Ishikawa (cell line): ENCODE results near the gene PGP.

Source experiments
- CEBPB ChIP-seq: IDR thresholded peaks from 2 replicates; pipeline ENCODE4 v1.6.1; 2012
- CREB1 ChIP-seq: IDR thresholded peaks from 2 replicates; pipeline ENCODE4 v1.6.1; 2012; ENCODE audit warnings: low read depth
- EGR1 ChIP-seq: IDR thresholded peaks from 2 replicates; pipeline ENCODE4 v1.6.1; 2012
- EP300 ChIP-seq: IDR thresholded peaks from 2 replicates; pipeline ENCODE4 v1.6.1; 2012; ENCODE audit warnings: borderline replicate concordance
- FOXM1 ChIP-seq: IDR thresholded peaks from 2 replicates; pipeline ENCODE4 v1.6.1; 2012; ENCODE audit warnings: low read depth, borderline replicate concordance
- NFIC ChIP-seq: IDR thresholded peaks from 2 replicates; pipeline ENCODE4 v1.6.1; 2012
- RAD21 ChIP-seq: IDR thresholded peaks from 2 replicates; pipeline ENCODE4 v1.6.1; 2012; ENCODE audit warnings: low read depth
- REST ChIP-seq: IDR thresholded peaks from 2 replicates; pipeline ENCODE4 v1.6.1; 2012; ENCODE audit warnings: low read depth, mild to moderate bottlenecking
- TAF1 ChIP-seq: IDR thresholded peaks from 2 replicates; pipeline ENCODE4 v1.6.1; 2012; ENCODE audit warnings: low read depth, mild to moderate bottlenecking
- TCF12 ChIP-seq: IDR thresholded peaks from 2 replicates; pipeline ENCODE4 v1.6.1; 2012; ENCODE audit warnings: low read depth
- TEAD4 ChIP-seq: IDR thresholded peaks from 2 replicates; pipeline ENCODE4 v1.6.1; 2012
- USF1 ChIP-seq: IDR thresholded peaks from 2 replicates; pipeline ENCODE4 v1.6.1; 2012
- YY1 ChIP-seq: IDR thresholded peaks from 2 replicates; pipeline ENCODE4 v1.6.1; 2012; ENCODE audit warnings: low read depth
- ZBTB7A ChIP-seq: IDR thresholded peaks from 2 replicates; pipeline ENCODE4 v1.6.1; 2012; ENCODE audit warnings: low read depth
- TF ChIP-seq, protein P1 (sequence below): IDR thresholded peaks from 2 replicates; pipeline ENCODE4 v1.6.1; 2012

PGP gene

DNA sequence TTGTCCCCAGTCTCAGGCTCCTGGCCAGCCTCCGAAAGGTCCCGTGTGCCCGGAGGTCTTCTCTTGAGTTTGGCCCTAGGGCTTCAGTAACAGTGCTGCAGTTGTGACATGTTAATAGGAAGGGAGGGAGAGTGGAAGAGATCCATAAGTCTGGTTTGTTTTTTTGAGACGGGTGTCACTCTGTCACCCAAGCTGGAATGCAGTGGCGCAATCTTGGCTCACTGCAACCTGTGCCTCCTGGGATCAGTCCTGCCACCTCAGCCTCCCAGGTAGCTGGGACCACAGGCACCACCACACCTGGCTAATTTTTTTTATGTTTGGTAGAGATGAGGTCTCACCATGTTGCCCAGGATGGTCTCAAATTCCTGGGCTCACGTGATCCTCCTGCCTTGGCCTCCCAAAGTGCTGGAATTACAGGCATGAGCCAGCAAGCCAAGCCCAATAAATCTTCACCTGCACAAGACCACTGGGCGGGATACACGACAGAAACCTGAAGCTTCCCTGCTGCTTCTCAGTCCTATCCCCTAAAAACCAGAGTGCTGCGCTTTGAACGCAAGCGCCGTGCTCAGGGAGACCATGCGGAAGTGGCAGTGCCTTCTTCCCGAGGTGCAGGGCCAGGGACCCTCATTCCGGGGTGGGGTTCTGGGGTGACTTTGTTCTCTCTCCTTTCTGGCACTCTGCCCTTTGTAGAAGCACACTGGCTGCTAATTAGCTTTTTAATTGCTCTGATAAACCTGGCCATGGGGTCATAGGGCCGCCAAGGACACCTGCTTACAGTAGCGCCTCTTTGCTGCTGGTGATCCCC lies 48.2 kb downstream of the PGP start:
- TF ChIP-seq, protein P1, sequence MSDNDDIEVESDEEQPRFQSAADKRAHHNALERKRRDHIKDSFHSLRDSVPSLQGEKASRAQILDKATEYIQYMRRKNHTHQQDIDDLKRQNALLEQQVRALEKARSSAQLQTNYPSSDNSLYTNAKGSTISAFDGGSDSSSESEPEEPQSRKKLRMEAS, result no peak
- peak; percentile 60 for TF ChIP-seq USF1
- TF ChIP-seq CEBPB, result peak; percentile 52; the same call in 1 of the 2 replicates
- no peak for TF ChIP-seq RAD21

GRCh38 chr16:2165861-2166260 lies 48.8 kb downstream of the PGP start:
- TF ChIP-seq CREB1, result no peak
- no peak for TF ChIP-seq EGR1
- no peak for TF ChIP-seq EP300

- no peak for TF ChIP-seq TAF1
Measured at GRCh38 chr16:2163211-2163881, 51.3 kb downstream of the PGP start.

- no peak for TF ChIP-seq ZBTB7A
- TF ChIP-seq CEBPB, result no peak
- TF ChIP-seq TEAD4, result no peak
- no peak for TF ChIP-seq EP300
- no peak for TF ChIP-seq YY1
- no peak for TF ChIP-seq TCF12
- TF ChIP-seq EGR1, result no peak
- no peak for TF ChIP-seq FOXM1
- TF ChIP-seq REST, result no peak
- TF ChIP-seq USF1, result 0 out of 2 replicates have a peak, but pooled peaks have one; percentile 15
- TF ChIP-seq, protein P1, result peak; percentile 31; the same call in 1 of the 2 replicates
Measured at GRCh38 chr16:2162676-2163118, 51.9 kb downstream of the PGP start.

GRCh38 chr16:2161911-2162310 lies 52.7 kb downstream of the PGP start:
- TF ChIP-seq TEAD4, result no peak
- TF ChIP-seq FOXM1, result no peak
- TF ChIP-seq EGR1, result no peak
- TF ChIP-seq CREB1, result no peak
- TF ChIP-seq NFIC, result no peak
- TF ChIP-seq, protein P1, result no peak
